Measurements from ENCODE around the gene NFIC.
A peak's percentile ranks its signal among the peaks of the same experiment; 100 is the strongest.
"Not testable (repeated sequence)": the region's sequence is repeated elsewhere in the genome, so short reads cannot be mapped to it uniquely, and the experiment has no call there.

Gene NFIC

GRCh38 chr19:3330047-3330446, 36.3 kb upstream of the NFIC start:
- no peak for DNase-seq (ENCODE audit: low read depth in 2 of 2)
- no peak for TF ChIP-seq CTCF (IDR thresholded peaks at IDR 0.05; ENCODE audit: low read depth, low read length)
- H3K4me3 ChIP-seq (replicated peaks in 1 of 2; ENCODE audit: low read depth in 2 of 2, low read length in 2 of 2): no peak overlapping the region

- not testable (repeated sequence) for DNase-seq (ENCODE audit: low read depth in 2 of 2); H3K4me3 ChIP-seq (replicated peaks in 1 of 2; ENCODE audit: low read depth in 2 of 2, low read length in 2 of 2)
Measured at GRCh38 chr19:3332232-3332631, 34.2 kb upstream of the NFIC start.

GRCh38 chr19:3333020-3333583, 33.3 kb upstream of the NFIC start:
- no peak for TF ChIP-seq CTCF (IDR thresholded peaks at IDR 0.05; ENCODE audit: low read depth, low read length)
- DNase-seq (ENCODE audit: low read depth in 2 of 2): no peak
- H3K4me3 ChIP-seq (replicated peaks in 1 of 2; ENCODE audit: low read depth in 2 of 2, low read length in 2 of 2): no peak overlapping the region

GRCh38 chr19:3333662-3334061, 32.7 kb upstream of the NFIC start:
- no peak overlapping the region for H3K4me3 ChIP-seq (replicated peaks in 1 of 2; ENCODE audit: low read depth in 2 of 2, low read length in 2 of 2)
- DNase-seq (ENCODE audit: low read depth in 2 of 2): no peak
- TF ChIP-seq CTCF (IDR thresholded peaks at IDR 0.05; ENCODE audit: low read depth, low read length): no peak

GRCh38 chr19:3334749-3335430, 31.5 kb upstream of the NFIC start:
- not testable (repeated sequence) for DNase-seq (ENCODE audit: low read depth in 2 of 2)

GRCh38 chr19:3335431-3336350, 30.7 kb upstream of the NFIC start:
- H3K4me3 ChIP-seq (replicated peaks in 1 of 2; ENCODE audit: low read depth in 2 of 2, low read length in 2 of 2): no peak overlapping the region
- DNase-seq (ENCODE audit: low read depth in 2 of 2): peak; percentile 43 to 79
- no peak for TF ChIP-seq CTCF (IDR thresholded peaks at IDR 0.05; ENCODE audit: low read depth, low read length)

More at GRCh38 chr19:3334749-3335430, 31.5 kb upstream of the NFIC start:
- H3K4me3 ChIP-seq (replicated peaks in 1 of 2; ENCODE audit: low read depth in 2 of 2, low read length in 2 of 2): not testable (repeated sequence)

GRCh38 chr19:3336351-3336679, 30.1 kb upstream of the NFIC start:
- TF ChIP-seq CTCF (IDR thresholded peaks at IDR 0.05; ENCODE audit: low read depth, low read length): no peak
- DNase-seq (ENCODE audit: low read depth in 2 of 2): no peak
- no peak overlapping the region for H3K4me3 ChIP-seq (replicated peaks in 1 of 2; ENCODE audit: low read depth in 2 of 2, low read length in 2 of 2)

Data from cardiac fibroblast (primary cell).